Activated CD4-positive, alpha-beta memory T cell treated with anti-CD3 and anti-CD28 coated beads, Interleukin-2, amount 10 ng/mL, durations not matched to agents 7 days and 5 days (primary cell): Measurements from ENCODE around the gene PTGIR. TPM values are rescaled to one million over a fixed set of nuclear protein-coding genes. Genes with fewer than 3 reads are reported as not detected.

Experiments used
- CTCF ChIA-PET: fragments of 350-600 bp; sonication (Branson Sonifier 250); formaldehyde crosslinking; loops from one replicate; lab custom pipeline; 2021; ENCODE audit warnings: antibody characterized with exemption, inconsistent platforms; lab: Charles Lee
- POLR2A ChIA-PET: fragments of 350-600 bp; sonication (Branson Sonifier 250); formaldehyde crosslinking; loops from one replicate; lab custom pipeline; 2021; ENCODE audit warnings: antibody characterized with exemption; lab: Charles Lee
- DNase-seq: peaks from one replicate; pipeline ENCODE4 v3.0.0-alpha.2; 2020
- H3K27ac Mint-ChIP-seq: one replicate; pipeline ENCODE4 v1.8.0; 2021; ENCODE audit warnings: mild to moderate bottlenecking, mixed read lengths
- H3K27me3 Mint-ChIP-seq: one replicate; pipeline ENCODE4 v1.8.0; 2021; ENCODE audit warnings: mixed read lengths
- H3K36me3 Mint-ChIP-seq: one replicate; pipeline ENCODE4 v1.8.0; 2021; ENCODE audit warnings: low read depth, mixed read lengths
- H3K4me1 Mint-ChIP-seq: one replicate; pipeline ENCODE4 v1.8.0; 2021; ENCODE audit warnings: mixed read lengths
- H3K4me3 Mint-ChIP-seq: one replicate; pipeline ENCODE4 v1.8.0; 2021; ENCODE audit warnings: mild to moderate bottlenecking, mixed read lengths
- H3K9me3 Mint-ChIP-seq: one replicate; pipeline ENCODE4 v1.8.0; 2021; ENCODE audit warnings: mixed read lengths
- total RNA-seq, 2 experiments: library from RNA; stranded (reverse); gene quantifications; one replicate each; pipeline ENCODE4 v1.2.3, GENCODE V29; 2021

PTGIR gene
- total RNA-seq, 2 experiments from 2014 or later: 5.3 to 5.6 TPM

DNA sequence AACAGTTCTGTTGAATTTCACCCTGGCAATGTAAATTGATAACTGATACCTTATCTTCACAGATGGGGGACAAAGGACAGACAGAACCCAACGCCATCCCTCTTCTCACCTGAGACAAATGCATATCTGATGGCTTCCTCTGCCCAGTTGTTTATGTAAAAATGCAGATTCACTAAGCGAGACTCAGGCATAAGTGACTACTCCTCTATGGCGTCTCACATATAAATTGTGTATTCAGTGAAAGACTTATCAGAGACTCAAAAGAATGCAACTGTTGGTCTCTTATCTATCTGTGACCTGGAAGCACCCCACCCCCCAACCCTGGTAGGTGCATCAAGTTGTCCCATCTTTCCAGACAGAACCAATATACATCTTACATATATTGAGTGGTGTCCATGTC is 37.0 kb downstream of the PTGIR start:
- POLR2A ChIA-PET: interaction anchor here (0.6 to 1.7 kb wide), 2 partner anchors 13 to 242 kb away, joined by 3 to 6 read pairs; partner anchors contain the start of gene CALM3
- DNase-seq: no peak
- H3K4me1 Mint-ChIP-seq: peaks cover 3% of the 10 kb centered on the region
- no peaks in the 10 kb centered on the region for H3K36me3 Mint-ChIP-seq
- H3K27me3 Mint-ChIP-seq: peaks cover 3% of the 10 kb centered on the region
- no peak overlapping the region for H3K4me3 Mint-ChIP-seq
- no peaks in the 10 kb centered on the region for H3K9me3 Mint-ChIP-seq
- CTCF ChIA-PET: interaction anchor here (1.0 kb wide), 1 partner anchor 48 kb away, joined by 3 read pairs; no protein-coding TSS in a partner anchor
- H3K27ac Mint-ChIP-seq: no peak overlapping the region

DNA sequence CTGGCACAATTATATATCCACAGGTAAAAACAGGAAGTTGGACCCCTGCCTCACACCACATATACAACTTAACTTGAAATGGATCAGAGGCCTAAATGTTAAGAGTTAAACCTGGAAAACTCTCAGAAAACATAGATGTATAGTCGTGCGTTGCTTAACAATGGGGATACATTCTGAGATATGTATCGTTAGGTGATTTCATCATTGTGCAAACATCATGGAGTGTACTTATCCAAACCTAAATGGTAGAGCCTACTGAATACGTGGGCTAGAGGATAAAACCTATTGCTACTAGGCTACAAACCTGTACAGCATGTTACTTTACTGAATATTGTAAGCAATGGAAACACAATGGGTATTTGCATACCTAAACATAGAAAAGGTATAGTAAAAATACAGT is 38.6 kb downstream of the PTGIR start:
- H3K4me3 Mint-ChIP-seq: no peak overlapping the region
- no peaks in the 10 kb centered on the region for H3K9me3 Mint-ChIP-seq
- H3K4me1 Mint-ChIP-seq: peaks cover 3% of the 10 kb centered on the region
- ChIA-PET CTCF (no interaction called here), POLR2A (interaction anchor here (1.5 kb wide), 1 partner anchor 14 kb away, joined by 3 read pairs; no protein-coding TSS in a partner anchor)
- peaks cover 2% of the 10 kb centered on the region for H3K27me3 Mint-ChIP-seq
- no peak overlapping the region for H3K27ac Mint-ChIP-seq
- DNase-seq: no peak
- H3K36me3 Mint-ChIP-seq: no peaks in the 10 kb centered on the region

DNA sequence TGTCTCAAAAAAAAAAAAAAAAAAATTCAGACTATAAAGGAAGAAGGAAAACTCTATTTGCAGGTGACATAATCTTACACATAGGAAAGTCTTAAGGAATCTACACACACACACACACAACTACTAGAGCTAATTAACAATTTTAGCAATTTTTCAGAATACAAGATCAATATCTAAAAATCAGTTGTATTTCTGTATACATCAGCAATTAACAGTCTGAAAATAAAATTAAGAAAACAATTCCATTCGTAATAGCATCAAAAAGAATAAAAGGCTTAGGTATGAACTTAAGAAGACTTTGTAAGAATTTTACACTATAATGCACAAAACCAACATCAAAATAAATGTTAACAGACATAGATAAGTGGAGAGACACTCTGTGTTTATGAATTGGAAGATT is 39.4 kb downstream of the PTGIR start:
- Mint-ChIP-seq H3K4me1 (peaks cover 3% of the 10 kb centered on the region), H3K36me3 (no peaks in the 10 kb centered on the region), H3K9me3 (no peaks in the 10 kb centered on the region), H3K27ac (no peak overlapping the region), H3K27me3 (peaks cover 2% of the 10 kb centered on the region), H3K4me3 (no peak overlapping the region)
- no peak for DNase-seq
- POLR2A ChIA-PET: interaction anchor here (1.5 kb wide), 1 partner anchor 14 kb away, joined by 3 read pairs; no protein-coding TSS in a partner anchor
- CTCF ChIA-PET: interaction anchor here (0.7 kb wide), 3 partner anchors 47 to 67 kb away, joined by 3 to 4 read pairs (median 3); no protein-coding TSS in a partner anchor

DNA sequence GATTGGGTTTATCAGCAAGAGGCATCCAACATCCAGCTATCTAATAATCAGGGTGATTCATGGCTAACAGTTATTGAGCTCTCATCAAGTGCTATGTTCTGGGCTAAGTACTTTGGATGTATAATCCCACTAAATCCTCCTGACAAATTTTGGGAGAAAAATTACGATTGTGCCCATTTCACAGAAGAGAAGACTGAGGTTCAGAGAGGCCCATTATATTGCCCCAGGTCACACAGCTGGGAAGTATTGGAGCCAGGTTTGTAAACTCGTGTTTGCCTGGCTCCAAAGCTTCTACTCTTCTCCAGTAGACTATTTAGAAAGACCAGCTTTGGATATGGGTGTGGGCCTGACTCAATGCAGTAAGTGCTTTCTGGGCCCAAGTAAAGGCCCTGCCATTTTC is 44.6 kb downstream of the PTGIR start:
- H3K4me3 Mint-ChIP-seq: no peak overlapping the region
- H3K27me3 Mint-ChIP-seq: peaks cover 2% of the 10 kb centered on the region
- H3K36me3 Mint-ChIP-seq: no peaks in the 10 kb centered on the region
- no peak overlapping the region for H3K27ac Mint-ChIP-seq
- DNase-seq: no peak
- POLR2A ChIA-PET: interaction anchor here (1.0 kb wide), 1 partner anchor 21 kb away, joined by 9 read pairs; the partner anchor contains the start of gene CALM3
- no peaks in the 10 kb centered on the region for H3K9me3 Mint-ChIP-seq
- CTCF ChIA-PET: interaction anchor here (0.6 to 1.6 kb wide), 7 partner anchors 13 to 56 kb away, joined by 3 to 5 read pairs (median 3); partner anchors contain the start of gene CALM3
- peaks cover 13% of the 10 kb centered on the region for H3K4me1 Mint-ChIP-seq

DNA sequence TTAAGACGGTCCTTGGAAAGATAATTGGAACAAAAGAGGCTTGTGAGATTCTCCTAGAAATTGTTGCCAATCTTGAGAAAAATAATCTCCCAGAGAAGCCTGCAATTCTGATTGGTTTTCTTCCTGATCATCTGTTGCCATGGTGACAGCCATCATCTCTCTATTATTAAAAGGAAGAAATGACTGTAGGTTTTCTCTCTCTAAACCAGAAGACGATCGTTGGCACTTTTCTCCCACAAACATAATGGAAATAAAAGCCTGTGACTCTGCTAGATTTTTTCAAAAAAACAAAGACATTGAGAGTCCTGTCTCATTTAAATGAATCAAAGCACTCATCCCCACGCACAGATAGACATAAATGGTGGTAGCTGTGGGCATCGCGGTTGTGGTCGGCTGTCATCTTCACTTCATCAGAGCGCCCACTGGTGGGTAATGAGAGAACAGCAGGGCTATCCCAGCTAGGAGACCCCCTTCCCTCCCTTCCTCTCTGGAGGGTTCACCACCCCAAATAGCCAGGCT is 45.5 kb downstream of the PTGIR start:
- peaks cover 17% of the 10 kb centered on the region for H3K4me1 Mint-ChIP-seq
- H3K36me3 Mint-ChIP-seq: no peaks in the 10 kb centered on the region
- H3K27me3 Mint-ChIP-seq: peaks cover 3% of the 10 kb centered on the region
- H3K27ac Mint-ChIP-seq: no peak overlapping the region
- POLR2A ChIA-PET: interaction anchor here (1.0 kb wide), 1 partner anchor 22 kb away, joined by 9 read pairs; the partner anchor contains the start of gene CALM3
- H3K9me3 Mint-ChIP-seq: no peaks in the 10 kb centered on the region
- CTCF ChIA-PET: interaction anchor here (0.6 to 1.6 kb wide), 6 partner anchors 14 to 309 kb away, joined by 3 to 5 read pairs (median 4); partner anchors contain the start of gene CALM3
- DNase-seq: peak; percentile 37
- no peak overlapping the region for H3K4me3 Mint-ChIP-seq

DNA sequence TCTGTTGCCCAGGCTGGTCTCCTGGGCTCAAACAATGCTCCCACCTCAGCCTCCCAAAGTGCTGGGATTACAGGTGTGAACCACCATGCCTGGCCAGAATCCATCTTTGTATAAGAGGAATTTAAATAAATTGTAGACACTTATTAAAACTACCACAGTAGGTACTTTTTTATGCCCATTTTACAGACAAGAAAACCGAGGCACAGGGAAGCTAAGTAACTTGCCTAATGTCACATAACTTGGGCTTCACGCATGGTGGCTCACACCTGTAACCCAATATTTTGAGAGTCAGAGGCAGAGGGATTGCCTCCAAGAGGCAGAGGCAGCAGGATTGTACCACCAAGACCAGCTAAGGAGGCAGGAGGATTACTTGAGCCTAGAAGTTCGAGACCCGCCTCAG is 46.4 kb downstream of the PTGIR start:
- DNase-seq: no peak
- Mint-ChIP-seq H3K4me1 (peaks cover 17% of the 10 kb centered on the region), H3K36me3 (no peaks in the 10 kb centered on the region), H3K27me3 (peaks cover 5% of the 10 kb centered on the region), H3K4me3 (no peak overlapping the region), H3K9me3 (no peaks in the 10 kb centered on the region), H3K27ac (no peak overlapping the region)
- ChIA-PET CTCF (no interaction called here), POLR2A (no interaction called here)

DNA sequence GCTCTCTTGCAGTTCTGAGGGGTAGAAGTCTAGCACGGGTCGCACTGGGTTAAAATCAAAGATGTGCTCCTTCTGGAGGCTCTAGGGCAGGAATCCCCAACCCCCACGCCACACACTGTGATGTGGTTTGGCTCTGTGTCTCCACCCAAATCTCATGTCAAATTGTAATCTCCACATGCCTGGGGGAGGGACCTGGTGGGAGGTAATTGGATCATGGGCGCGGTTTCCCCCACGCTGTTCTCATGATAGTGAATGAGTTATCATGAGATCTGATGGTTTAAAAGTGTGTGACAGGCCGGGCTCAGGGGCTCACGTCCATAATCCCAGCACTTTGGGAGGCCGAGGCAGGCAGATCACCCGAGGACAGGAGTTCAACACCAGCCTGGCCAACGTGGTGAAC is 50.4 kb downstream of the PTGIR start:
- H3K4me3 Mint-ChIP-seq: no peak overlapping the region
- ChIA-PET POLR2A (no interaction called here), CTCF (no interaction called here)
- DNase-seq: no peak
- H3K4me1 Mint-ChIP-seq: peaks cover 17% of the 10 kb centered on the region
- peaks cover 10% of the 10 kb centered on the region for H3K27me3 Mint-ChIP-seq
- H3K36me3 Mint-ChIP-seq: no peaks in the 10 kb centered on the region
- no peaks in the 10 kb centered on the region for H3K9me3 Mint-ChIP-seq
- no peak overlapping the region for H3K27ac Mint-ChIP-seq

DNA sequence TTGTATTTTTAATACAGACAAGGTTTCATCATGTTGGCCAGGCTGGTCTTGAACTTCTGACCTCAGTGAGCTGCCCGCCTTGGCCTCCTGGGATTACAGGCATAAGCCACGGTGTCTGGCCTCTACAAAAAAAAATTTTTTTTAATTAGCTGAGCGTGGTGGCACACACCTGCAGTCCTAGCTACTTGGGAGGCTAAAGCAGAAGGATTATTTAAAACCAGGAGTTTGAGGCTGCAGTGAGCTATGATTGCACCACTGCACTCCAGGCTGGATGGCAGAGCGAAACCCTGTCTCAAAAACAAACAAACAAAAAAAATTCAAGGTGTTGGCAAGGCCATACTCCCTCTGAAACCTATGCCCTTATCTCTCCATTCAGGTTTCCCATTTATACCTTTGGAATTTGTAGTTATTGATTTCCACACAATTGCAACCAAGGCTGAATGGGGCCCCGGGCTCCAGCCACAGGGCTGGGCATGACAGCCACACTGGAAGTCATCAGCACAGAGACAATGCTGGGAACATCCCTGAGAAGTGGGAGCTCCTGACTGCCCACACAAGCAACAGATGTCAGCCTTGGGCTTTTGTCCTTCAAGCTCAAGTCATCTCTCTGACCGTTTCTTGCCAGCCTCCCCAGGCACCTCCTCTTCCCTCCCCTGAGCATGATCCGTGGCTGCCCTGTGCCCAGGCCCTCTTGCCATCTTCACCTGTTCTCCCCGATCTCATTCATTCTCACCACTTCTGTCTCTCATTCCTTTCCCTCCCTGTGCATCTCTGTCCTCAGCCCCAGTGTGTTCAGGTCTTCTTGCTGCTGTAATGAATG is 51.0 kb downstream of the PTGIR start:
- ChIA-PET POLR2A (interaction anchor here (1.5 kb wide), 1 partner anchor 27 kb away, joined by 7 read pairs; the partner anchor contains the start of gene CALM3), CTCF (no interaction called here)
- Mint-ChIP-seq H3K4me1 (peaks cover 14% of the 10 kb centered on the region), H3K36me3 (no peaks in the 10 kb centered on the region), H3K27me3 (peaks cover 10% of the 10 kb centered on the region), H3K4me3 (no peak overlapping the region), H3K27ac (no peak overlapping the region), H3K9me3 (no peaks in the 10 kb centered on the region)
- DNase-seq: no peak

DNA sequence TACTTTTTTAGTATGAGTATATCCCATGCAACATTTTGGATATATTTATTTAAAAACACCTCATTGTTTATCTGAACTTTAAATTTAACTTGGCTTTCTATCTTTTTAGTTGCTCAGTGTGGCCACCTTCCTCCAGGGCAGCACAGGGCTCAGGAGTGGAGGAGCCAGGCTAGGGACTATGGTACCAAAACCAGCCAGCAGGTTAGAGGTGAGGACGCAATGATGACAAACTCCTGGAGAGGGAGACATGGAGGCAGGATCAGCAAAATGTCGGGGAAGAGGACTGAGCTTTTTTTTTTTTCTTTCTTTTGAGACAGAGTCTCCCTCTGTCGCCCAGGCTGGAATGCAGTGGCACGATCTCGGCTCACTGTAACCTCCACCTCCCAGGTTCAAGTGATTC is 53.4 kb downstream of the PTGIR start:
- Mint-ChIP-seq H3K4me1 (peaks cover 11% of the 10 kb centered on the region), H3K36me3 (no peaks in the 10 kb centered on the region), H3K4me3 (no peak overlapping the region), H3K27ac (no peak overlapping the region), H3K9me3 (no peaks in the 10 kb centered on the region), H3K27me3 (peaks cover 10% of the 10 kb centered on the region)
- CTCF ChIA-PET: interaction anchor here (1.2 kb wide), 1 partner anchor 29 kb away, joined by 4 read pairs; the partner anchor contains the start of gene CALM3
- DNase-seq: no peak
- POLR2A ChIA-PET: no interaction called here

Other genes with a start within 250 kb of the PTGIR start
- gene CCDC8, start 211.5 kb downstream of the PTGIR start, total RNA-seq: not detected
- not detected for gene PNMA8C, start 196.2 kb downstream of the PTGIR start, total RNA-seq
- not detected for gene PNMA8A, start 153.5 kb downstream of the PTGIR start, total RNA-seq
- gene PNMA8B, start 129.2 kb downstream of the PTGIR start, total RNA-seq: under 1 TPM; 0.05 TPM
- gene CALM3, start 23.8 kb downstream of the PTGIR start, total RNA-seq: 100 to 1,000 TPM; 446 to 465 TPM
- gene GNG8, start 11.1 kb upstream of the PTGIR start, total RNA-seq: 1 to 10 TPM; 3.1 to 3.4 TPM
- gene DACT3, start 36.1 kb upstream of the PTGIR start, total RNA-seq: under 1 TPM; 0.15 to 0.20 TPM
- gene PRKD2, start 92.0 kb upstream of the PTGIR start, total RNA-seq: 100 to 1,000 TPM; 167 to 177 TPM
- 10 to 100 TPM; 13.4 to 15.4 TPM for gene FKRP, start 121.0 kb upstream of the PTGIR start, total RNA-seq
- 10 to 100 TPM; 75.1 to 78.5 TPM for gene STRN4, start 121.4 kb upstream of the PTGIR start, total RNA-seq
- 100 to 1,000 TPM; 200 to 208 TPM for gene SLC1A5, start 163.5 kb upstream of the PTGIR start, total RNA-seq
- gene AP2S1, start 225.8 kb upstream of the PTGIR start, total RNA-seq: 100 to 1,000 TPM; 116 to 117 TPM
- 10 to 100 TPM; 35.4 to 36.0 TPM for gene ARHGAP35, start 235.9 kb upstream of the PTGIR start, total RNA-seq